ENCODE results near the gene KRTAP12-3.
"Not testable (repeated sequence)": the region's sequence is repeated elsewhere in the genome, so short reads cannot be mapped to it uniquely, and the experiment has no call there.

The KRTAP12-3 gene

DNA sequence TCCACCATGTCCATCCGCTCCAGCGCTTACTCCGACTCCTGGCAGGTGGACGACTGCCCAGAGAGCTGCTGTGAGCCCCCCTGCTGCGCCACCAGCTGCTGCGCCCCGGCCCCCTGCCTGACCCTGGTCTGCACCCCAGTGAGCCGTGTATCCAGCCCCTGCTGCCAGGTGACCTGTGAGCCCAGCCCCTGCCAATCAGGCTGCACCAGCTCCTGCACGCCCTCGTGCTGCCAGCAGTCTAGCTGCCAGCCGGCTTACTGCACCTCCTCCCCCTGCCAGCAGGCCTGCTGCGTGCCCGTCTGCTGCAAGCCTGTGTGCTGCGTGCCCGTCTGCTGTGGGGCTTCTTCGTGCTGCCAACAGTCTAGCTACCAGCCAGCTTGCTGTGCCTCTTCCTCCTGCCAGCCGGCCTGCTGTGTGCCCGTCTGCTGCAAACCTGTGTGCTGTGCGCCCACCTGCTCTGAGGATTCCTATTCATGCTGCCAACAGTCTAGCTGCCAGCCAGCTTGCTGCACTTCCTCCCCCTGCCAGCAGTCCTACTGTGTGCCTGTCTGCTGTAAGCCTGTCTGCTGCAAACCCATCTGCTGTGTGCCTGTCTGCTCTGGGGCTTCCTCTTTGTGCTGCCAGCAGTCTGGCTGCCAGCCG lies 30.4 kb upstream of the KRTAP12-3 start:
- DNase-seq (ENCODE audit: low spot score) = not testable (repeated sequence)

DNA sequence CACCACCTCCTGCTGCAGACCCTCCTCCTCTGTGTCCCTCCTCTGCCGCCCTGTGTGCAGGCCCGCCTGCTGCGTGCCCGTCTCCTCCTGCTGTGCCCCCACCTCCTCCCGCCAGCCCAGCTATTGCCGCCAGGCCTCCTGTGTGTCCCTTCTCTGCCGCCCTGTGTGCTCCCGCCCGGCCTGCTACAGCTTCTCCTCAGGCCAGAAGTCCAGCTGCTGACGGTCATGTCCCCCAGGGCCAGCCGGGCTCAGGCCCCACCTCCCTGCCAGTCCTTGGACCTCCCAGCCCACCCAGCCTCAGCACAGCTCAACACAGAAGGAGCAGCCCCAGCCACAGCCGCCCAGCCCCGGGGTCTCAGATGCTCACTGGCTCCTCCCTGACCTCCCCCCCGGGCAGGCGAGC lies 29.9 kb upstream of the KRTAP12-3 start:
- DNase-seq (ENCODE audit: low spot score) = not testable (repeated sequence)

DNA sequence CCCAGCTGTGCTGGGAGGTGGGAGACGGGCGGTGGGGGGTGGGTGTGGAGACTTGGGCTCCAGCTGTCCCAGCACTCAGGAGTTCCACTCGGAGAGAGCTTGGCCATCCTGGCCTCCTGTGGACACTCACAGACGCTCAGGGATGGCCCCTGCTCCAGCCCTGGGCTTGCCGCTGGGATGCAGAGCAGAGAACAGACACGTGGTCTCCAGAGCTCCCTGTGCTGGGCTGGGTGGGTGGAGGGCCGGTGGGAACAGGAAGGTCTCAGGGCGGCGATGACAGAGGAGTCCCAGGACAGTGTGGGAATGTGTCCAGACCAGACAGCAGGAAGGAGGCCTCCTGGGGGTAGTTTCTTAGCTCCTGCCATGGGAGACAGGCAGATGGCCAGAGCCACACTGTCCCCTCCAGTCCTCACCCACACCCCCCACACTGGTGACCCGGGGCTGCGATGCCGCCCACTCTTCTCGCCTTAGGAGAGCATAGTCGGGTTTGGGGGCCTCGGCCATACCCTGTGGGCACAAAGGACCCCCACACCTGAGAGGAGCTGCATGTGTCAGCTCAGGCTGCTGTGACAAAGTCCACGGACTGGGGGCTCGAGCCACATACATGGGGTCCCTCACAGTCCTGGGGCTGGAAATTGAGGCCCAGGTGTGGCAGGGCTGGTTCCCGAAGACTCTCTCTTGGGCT lies 28.9 kb upstream of the KRTAP12-3 start:
- no peak for DNase-seq (ENCODE audit: low spot score)

DNA sequence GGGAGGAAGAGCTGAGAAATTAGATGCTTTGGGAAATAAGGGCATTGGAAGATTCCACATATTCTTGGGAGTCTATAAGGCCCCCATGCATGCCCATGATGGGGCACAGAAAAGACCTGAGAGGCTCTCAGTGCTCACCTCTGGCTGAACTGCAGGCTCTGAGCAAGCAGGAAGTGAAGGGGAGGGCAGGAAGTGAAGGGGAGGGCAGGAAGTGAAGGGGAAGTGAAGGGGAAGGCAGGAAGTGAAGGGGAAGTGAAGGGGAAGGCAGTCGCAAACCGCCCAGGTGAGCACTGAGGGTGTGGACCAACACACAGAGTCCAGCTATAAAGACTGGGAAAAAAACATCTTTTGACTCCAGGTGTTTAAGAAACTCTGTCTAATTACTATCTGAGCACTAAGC lies 27.3 kb upstream of the KRTAP12-3 start:
- no peak for DNase-seq (ENCODE audit: low spot score)

DNA sequence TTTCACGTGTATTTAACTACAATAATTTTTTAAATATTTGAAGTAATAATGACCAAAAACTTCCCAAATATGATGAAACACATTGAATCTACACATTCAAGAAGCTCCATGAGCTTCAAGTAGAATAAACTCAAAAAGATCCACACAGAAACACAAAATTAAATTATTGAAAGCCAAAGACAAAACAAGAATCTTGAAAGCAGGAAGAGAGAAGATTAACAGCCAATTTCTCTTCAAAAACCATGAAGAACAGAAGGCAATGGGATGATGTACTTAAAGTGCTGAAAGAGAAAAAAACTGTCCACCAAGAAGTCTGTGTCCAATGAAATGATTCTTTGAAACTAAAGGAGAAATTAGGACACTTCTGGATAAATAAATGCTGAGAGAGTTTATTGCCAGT lies 25.7 kb upstream of the KRTAP12-3 start:
- no peak for DNase-seq (ENCODE audit: low spot score)

DNA sequence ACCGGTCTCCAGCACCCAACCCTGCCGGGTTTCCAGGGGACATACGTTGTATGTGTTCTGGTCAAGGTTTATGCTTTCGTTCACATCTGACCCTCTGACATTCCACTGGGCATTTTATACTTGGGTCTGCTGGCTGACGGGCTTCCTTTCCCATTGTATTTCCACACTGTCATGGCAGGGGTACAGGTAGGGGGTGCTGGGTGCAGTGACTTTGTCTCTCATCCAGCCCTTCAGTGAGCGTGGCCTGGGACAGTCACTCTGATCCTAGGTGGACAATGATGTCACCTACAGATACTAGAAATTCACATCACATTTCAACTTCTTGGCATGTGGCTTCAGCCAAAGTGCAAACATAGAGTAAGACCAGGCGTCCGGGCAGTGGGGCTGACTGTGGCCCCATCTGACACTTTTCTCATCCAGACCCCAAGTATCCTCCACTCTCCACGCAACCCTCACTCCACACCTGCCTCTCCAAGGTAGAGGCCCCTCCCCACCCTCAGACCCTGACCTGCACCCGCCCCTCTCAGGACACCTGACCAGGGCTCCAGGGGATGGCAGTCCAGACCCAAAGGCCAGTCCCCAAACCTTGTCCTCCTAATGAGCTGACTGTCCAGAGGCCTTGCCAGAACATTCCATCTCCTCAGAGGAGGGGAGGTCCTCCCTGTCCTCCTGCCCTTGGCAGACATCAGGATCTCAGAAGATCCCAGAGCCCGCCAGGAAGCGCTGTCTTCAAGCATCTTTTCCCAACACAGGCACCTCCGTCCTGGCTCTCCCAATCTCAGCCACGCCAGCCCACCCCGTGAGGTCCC lies 21.3 kb upstream of the KRTAP12-3 start:
- DNase-seq (ENCODE audit: low spot score) = no peak

DNA sequence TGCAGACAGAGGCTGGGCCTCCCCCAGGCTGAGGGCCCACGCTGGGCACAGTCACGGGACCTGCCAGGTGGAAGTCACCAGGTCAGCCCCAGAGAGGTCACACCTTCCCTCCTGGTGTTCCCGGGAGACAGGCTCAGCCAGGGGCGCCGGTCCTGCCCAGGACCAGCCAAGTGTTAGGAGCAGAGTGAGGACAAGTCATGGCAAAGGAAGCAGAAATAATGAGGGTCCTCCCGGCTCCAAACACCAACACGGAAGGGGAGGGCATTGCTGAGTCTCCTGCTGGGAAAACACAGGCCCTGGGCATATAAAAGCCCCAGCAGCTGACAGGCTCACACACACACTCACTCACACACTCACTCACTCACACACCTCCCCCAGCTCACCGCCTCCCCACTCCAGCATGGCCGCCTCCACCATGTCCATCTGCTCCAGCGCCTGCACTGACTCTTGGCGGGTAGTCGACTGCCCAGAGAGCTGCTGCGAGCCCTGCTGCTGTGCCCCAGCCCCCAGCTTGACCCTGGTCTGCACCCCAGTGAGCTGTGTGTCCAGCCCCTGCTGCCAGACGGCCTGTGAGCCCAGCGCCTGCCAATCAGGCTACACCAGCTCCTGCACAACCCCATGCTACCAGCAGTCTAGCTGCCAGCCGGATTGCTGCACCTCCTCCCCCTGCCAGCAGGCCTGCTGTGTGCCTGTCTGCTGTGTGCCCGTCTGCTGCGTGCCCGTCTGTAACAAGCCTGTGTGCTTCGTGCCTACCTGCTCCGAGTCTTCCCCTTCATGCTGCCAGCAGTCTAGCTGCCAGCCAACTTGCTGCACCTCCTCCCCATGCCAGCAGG lies 20.5 kb upstream of the KRTAP12-3 start, which contains the start of gene KRTAP10-10:
TSS of gene KRTAP10-10 (plus strand) at position 339 of the 833 bp plus-strand sequence. CDS start at position 401, 62 bp downstream.
- DNase-seq (ENCODE audit: low spot score) = no peak

DNA sequence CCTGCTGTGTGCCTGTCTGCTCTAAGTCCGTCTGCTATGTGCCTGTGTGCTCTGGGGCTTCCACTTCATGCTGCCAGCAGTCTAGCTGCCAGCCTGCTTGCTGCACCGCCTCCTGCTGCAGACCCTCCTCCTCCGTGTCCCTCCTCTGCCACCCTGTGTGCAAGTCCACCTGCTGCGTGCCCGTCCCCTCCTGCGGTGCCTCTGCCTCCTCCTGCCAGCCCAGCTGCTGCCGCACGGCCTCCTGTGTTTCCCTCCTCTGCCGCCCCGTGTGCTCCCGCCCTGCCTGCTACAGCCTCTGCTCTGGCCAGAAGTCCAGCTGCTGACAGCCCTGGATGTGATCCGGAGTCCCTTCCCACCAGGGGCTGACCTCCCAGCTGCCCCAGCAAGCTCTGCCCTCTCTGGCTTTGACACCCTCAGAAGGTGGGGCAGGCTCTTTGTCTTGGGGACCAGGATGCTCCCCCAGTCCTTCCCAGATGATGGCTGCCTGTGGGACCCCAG lies 19.8 kb upstream of the KRTAP12-3 start:
- DNase-seq (ENCODE audit: low spot score) = not testable (repeated sequence)

DNA sequence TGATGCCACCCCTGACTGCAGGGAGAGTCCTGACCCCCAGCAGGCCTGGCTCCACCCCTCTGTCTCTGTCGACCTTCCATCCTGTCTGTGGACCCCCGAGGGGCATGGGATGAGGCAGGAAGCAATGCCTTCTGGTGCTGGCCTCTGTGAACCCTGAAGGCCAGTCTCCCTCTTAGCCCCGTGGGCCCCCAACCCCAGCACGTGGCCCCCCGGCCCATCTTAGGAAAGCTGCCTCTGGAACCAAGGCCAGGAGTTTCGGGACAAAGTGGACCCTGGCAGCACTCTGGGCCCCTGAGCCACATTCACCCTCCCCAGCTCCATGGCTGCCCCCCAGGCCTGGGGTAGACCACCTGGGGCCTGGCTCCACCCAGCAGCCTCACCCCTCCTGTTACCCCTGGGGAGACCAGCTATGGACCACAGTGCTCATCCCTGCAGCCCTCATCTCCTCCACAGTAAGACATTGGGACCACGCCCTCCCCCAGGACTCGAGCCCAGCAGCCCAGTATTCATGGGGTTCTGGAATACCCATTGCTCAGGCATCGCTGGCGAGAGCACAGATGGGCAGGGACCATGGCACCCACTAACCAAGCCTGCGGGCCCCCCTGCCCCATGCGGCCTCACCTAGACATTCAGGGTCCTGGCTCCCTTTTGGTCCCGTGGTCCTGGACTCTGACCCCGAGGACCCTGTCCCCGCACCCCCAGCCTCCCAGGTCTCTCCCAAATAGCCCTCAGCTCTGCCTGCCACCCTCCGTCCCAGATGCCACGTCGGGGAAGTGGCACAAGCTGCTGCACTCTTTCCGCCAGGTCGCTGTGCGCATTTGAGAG lies 19.0 kb upstream of the KRTAP12-3 start:
- not testable (repeated sequence) for DNase-seq (ENCODE audit: low spot score)

DNA sequence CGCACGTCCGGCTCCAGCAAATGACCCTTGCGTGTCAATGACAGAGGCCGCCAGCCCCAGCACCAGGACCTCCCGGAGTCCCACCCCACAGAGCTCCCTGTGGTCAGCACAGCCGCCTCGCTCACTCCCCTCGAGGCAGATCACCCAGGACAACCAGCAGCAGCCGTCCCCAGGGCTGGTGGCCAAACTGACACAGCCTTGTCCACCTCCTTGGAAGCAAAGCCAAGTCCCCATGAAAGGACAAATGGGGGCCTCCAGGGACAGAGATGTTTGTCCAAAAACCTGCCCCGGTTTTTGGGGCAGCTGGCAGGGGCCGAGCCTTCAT lies 18.4 kb upstream of the KRTAP12-3 start:
- DNase-seq (ENCODE audit: low spot score) = no peak

DNA sequence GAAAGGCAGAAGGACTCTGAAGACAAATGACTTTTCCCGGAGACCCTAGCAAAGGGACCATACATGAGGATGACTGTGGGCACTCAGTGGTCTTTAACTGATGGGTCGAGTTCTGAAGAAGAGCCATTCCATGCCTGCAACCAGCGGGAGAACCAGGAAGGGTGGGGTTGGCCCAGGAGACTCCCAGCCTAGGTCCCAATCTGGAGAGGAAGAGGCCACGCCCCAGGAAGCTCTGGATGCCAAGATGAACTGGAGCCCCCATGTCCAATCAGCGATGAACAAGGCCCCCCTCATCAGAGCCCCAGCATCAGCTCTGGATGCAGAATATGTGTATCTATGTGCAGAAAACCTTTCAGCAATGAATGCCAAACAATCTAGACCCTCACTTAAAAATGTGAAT lies 17.0 kb upstream of the KRTAP12-3 start:
- DNase-seq (ENCODE audit: low spot score) = no peak

DNA sequence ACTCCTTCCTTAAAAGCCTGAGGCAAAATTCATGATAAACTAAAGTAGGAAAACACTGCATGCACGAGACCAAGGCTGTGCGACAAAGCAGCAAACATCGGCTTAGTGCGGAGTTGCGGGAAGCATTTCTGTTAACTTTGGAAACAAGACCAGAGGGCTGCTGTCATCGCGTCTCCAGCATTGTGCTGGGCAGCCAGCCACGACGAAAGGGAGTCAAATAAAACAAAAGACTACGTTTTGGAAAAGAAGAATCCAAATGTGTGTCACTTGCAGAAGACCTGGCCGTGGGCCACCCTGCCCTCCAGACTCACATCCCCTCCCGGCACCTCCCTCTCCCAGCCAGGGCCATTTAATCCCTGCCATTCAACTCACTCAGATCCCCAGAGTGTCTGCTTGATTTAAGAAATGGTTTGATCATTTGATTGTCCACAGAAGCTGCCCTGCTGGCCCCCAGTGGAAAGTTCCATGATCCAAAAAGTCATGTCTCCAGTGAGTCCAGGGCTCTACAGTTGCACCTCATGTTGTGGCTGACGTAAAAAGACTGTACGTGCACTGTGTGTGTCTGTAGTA lies 13.9 kb upstream of the KRTAP12-3 start:
- no peak for DNase-seq (ENCODE audit: low spot score)

DNA sequence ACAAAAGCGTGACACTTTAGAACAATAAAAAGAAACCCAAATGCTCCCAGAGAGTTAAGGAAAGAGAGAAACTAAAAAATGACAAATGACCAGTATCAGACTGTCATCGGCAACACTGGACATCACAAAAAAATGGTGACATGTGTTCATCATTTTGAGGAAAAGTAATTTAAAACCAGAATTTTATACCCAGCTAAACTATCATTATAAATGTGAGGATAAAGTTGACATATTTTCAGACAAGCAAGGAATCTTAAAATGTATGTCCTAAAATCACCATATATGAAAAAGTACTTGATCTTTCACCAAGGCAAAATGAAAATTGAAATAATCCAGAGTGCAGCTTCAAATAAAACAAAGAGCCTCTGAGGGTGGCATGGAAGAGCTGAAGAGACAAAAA lies 12.9 kb upstream of the KRTAP12-3 start:
- no peak for DNase-seq (ENCODE audit: low spot score)

DNA sequence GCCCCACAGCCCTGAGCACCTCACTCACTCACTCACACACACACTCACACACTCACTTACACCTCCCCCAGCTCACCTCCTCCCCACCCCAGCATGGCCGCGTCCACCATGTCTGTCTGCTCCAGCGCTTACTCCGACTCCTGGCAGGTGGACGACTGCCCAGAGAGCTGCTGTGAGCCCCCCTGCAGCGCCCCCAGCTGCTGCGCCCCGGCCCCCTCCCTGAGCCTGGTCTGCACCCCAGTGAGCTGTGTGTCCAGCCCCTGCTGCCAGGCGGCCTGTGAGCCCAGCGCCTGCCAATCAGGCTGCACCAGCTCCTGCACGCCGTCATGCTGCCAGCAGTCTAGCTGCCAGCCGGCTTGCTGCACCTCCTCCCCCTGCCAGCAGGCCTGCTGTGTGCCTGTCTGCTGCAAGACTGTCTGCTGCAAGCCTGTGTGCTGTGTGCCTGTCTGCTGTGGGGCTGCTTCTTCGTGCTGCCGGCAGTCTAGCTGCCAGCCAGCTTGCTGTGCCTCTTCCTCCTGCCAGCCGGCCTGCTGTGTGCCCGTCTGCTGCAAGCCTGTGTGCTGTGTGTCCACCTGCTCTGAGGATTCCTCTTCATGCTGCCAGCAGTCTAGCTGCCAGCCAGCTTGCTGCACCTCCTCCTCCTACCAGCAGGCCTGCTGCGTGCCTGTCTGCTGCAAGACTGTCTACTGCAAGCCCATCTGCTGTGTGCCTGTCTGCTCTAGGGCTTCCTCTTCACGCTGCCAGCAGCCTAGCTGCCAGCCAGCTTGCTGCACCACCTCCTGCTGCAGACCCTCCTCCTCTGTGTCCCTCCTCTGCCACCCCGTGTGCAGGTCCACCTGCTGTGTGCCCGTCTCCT lies 11.1 kb upstream of the KRTAP12-3 start, which contains the start of gene KRTAP10-11:
TSS of gene KRTAP10-11 (plus strand) at position 49 of the 856 bp plus-strand sequence. CDS start at position 94, 45 bp downstream.
- DNase-seq (ENCODE audit: low spot score) = not testable (repeated sequence)

DNA sequence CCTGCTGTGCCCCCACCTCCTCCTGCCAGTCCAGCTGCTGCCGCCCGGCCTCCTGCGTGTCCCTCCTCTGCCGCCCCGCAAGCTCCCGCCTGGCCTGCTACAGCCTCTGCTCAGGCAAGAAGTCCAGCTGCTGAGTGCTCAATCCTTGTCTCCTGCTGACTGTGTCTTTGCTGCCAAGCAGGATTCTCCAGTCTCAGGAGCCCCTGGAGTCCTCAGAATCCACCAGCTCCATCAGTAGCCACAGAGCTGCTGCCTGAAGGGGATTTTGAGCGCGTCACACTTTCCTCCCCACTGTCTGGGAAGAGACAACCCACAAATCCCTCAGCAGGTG lies 10.5 kb upstream of the KRTAP12-3 start:
- DNase-seq (ENCODE audit: low spot score) = no peak

DNA sequence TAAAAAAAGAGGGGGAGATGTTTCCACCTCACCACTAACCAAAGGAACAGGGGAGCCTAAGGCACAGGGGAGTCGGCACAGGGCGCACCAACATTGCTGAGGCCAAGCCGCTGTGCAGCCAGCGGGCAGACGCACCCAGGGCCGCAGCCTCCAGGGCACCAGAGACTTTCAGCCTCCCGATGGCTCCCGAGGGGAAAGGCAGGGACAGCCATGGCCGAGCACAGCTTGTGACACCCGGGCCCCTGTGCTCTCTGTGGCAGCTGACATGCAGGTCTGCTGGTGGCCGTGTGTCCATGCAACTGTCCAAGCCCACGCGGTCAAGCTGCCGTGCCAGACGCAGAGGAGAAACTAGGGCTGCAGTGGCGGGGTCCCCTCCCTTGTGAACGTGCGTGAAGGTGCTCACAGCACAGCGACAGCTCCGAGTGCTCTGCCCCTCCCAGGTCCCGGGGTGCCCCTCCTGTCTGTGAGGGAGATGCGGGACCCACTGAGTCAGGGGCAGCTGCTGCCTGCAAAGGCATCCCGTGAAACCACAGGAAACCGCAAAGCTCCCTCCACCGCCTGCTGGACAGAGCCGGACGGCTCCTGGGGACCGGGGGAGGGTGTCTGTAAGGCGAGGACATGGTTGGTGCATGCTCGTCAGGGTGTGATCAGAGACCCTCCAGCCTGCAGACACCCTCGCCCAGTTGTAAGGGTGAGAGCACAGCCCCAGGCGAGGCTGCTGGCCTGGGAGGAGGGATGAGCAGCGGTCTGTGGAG lies 9.0 kb upstream of the KRTAP12-3 start:
- DNase-seq (ENCODE audit: low spot score) = no peak

DNA sequence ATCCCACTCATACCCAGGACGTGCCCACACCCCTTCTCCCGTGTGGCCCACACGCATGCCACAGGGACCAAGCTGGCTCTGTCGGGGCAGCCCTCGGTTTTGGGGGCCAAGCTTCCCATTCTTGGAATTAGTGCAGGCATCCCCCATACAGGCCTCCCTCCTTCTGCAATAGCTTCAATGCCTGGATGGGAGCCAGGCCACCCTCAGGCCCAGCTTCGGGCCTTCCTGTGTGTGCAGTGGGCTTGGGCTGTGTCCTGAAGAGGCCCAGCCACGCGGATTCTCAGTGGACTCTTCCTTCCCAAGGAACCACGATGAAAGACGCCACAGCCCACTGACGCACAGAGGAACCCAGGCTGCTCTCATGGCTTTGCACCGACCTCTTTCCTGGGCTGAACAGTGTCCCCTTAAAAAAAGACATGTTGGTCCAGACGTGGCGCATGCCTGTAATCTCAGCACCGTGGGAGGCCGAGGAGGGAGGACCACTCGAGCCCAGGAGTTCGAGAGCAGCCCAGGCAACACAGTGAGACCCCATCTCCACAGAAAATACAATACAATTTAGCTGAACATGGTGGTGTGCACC lies 8.1 kb upstream of the KRTAP12-3 start:
- no peak for DNase-seq (ENCODE audit: low spot score)

DNA sequence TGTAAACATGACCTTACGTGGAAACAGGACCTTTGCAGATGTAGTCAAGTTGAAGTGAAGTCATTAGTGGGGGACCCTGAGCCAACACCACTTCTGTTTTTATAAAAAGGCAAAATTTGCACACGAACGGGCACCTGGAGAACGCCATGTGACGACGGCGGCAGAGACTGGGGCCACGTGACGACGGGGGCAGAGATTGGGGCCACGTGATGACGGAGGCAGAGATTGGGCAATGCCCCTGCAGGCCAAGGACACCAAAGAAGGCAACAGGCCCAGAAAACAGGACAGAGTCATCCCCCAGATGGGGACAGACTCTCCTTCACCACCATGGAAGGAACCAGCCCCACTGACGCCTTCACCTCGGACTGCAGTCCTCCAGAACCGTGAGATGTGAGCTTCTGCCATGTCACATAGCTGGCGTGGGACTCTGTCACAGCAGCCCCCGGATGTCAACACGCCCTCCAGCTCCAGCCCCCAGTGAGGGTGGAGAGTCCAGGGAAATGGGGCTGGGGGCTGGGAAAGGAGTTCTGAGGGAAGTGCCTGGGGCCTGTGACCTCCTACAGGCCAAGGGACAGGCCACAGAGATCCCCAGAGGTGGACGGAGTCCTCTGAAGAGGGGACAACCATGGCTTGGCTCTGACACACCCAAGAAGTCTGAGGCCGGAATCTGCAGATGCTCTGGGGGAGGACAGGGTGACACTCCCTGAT lies 7.3 kb upstream of the KRTAP12-3 start:
- no peak for DNase-seq (ENCODE audit: low spot score)

All from putamen (tissue), 1 donor.